ENCODE measurements around the gene WDR45B. TPM values are rescaled to one million over a fixed set of nuclear protein-coding genes. Genes with fewer than 3 reads are reported as not detected.
A peak's percentile ranks its signal among the peaks of the same experiment; 100 is the strongest.

Gene WDR45B
- total and polyA plus RNA-seq, 8 donors: 46.8 to 93.1 (median 82.6) TPM

DNA sequence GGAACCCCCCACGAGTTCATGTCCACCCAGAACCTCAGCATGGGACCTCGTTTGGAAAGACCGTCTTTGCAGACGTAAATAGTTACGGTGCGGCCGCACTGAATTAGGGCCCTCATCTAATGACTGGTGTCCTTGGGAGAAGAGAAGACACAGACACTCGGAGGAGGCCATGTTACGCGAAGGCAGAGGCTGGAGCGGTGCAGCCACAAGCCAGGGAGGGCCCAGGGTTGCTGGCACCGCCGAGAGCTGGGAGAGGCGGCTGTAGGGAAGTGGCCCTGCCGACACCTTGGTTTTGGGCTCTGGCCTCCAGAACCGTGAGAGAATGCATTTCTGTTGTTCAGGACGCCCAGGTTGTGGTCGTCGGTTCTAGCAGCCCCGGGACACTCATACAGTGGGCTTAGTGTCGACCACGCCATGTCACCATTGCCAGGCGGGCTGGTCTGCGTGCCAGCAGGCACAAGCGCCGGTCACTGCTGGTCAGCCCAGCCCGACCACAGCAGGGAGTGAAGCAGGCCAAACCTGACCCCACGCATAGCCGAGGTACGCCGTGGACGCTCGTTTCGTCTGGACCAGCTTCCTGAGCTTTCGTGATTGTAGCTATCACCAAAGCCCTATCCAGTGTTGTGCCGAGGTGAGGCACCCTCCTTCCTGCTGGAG is 10.7 kb upstream of the WDR45B start:
- intact Hi-C loops (cut with DNase I): no loop called here
- DNase-seq (peak in 1 of 4 donors; percentile 61), ATAC-seq (no peak)
- Histone ChIP-seq H3K4me3 (no peak overlapping the region), H3K36me3 (peaks cover 0 to 5% of the 10 kb centered on the region in 2 donors), H3K27ac (no peak overlapping the region), H3K4me1 (peaks cover 0 to 15% of the 10 kb centered on the region in 2 donors), H3K9me3 (no peaks in the 10 kb centered on the region), H3K27me3 (no peaks in the 10 kb centered on the region)
- TF ChIP-seq, protein P1, sequence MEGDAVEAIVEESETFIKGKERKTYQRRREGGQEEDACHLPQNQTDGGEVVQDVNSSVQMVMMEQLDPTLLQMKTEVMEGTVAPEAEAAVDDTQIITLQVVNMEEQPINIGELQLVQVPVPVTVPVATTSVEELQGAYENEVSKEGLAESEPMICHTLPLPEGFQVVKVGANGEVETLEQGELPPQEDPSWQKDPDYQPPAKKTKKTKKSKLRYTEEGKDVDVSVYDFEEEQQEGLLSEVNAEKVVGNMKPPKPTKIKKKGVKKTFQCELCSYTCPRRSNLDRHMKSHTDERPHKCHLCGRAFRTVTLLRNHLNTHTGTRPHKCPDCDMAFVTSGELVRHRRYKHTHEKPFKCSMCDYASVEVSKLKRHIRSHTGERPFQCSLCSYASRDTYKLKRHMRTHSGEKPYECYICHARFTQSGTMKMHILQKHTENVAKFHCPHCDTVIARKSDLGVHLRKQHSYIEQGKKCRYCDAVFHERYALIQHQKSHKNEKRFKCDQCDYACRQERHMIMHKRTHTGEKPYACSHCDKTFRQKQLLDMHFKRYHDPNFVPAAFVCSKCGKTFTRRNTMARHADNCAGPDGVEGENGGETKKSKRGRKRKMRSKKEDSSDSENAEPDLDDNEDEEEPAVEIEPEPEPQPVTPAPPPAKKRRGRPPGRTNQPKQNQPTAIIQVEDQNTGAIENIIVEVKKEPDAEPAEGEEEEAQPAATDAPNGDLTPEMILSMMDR (IDR thresholded peaks at IDR 0.05): no peak

DNA sequence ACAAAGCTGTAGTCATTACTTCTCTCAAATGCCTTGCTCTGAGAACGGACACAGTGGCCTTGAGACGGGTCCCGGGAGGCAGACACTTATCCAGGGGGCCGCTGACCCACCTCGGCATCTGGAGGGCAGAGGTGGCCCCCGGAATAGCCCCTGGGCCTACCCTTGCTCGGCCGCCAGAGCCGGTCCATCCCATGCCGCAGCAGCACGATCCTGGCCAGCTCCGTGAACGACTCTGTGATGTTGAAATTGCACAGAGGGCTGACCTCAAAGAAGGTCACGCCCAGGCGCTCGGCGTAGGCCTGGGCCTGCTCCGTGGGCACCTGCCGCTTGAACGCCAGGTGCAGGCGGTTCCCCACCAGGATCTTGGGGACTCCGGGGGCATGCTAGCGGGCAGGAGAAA is 10.1 kb upstream of the WDR45B start:
- intact Hi-C loops (cut with DNase I): no loop called here
- ATAC-seq (no peak), DNase-seq (no peak)
- H3K9me3 ChIP-seq: no peaks in the 10 kb centered on the region
- H3K36me3 ChIP-seq: peaks cover 0 to 5% of the 10 kb centered on the region in 2 donors
- H3K27me3 ChIP-seq: no peaks in the 10 kb centered on the region
- TF ChIP-seq, protein P1 (IDR thresholded peaks at IDR 0.05): no peak
- peaks cover 0 to 15% of the 10 kb centered on the region in 2 donors for H3K4me1 ChIP-seq
- no peak overlapping the region for H3K27ac ChIP-seq
- H3K4me3 ChIP-seq: no peak overlapping the region

DNA sequence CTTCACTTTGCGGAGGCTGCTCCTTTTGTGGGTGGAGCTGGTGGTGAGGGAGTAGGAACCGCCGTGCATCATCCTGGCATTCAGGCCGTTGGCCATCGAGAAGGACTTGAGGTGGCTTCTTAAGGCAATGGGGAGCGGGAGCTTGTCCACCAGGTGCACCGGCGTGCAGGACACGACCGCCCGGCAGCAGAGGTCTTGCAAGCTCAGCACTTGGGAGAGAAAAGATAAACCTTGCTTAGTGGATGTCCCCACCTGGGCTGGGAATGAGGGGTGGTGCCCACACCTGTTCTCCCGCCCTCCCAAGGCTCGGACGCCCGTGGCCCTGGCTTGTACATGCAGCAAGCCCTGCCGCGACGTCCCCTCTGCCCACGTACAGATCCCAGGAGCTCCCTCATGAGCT is 9.7 kb upstream of the WDR45B start:
- Histone ChIP-seq H3K4me3 (no peak overlapping the region), H3K9me3 (no peaks in the 10 kb centered on the region), H3K27me3 (no peaks in the 10 kb centered on the region), H3K36me3 (peaks cover 0 to 5% of the 10 kb centered on the region in 2 donors), H3K4me1 (peaks cover 0 to 15% of the 10 kb centered on the region in 2 donors), H3K27ac (no peak overlapping the region)
- TF ChIP-seq, protein P1 (IDR thresholded peaks at IDR 0.05): no peak
- ATAC-seq (no peak), DNase-seq (peak in 1 of 4 donors; percentile 74)
- intact Hi-C loops (cut with DNase I): no loop called here

DNA sequence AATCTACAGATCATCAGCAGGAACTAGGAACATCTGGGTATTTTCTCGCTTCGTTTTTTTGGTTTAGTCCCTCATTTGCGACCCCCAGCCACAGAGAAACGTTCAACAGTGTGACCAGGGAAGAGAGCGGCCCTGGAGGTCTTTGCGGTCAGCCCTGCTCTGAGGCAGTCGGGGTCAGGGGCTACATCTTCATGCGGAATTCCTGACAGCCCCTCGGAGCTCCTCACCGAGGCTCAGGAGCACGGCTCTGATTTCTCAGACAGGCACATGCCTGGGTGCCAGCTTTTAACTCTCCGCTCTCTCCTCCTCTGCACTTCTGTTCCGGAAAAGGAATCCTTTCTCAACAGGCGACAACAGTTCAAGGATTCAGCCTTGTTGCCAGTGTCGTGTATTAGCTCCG is 8.0 kb upstream of the WDR45B start:
- ATAC-seq: no peak
- intact Hi-C loops (cut with DNase I): no loop called here
- Histone ChIP-seq H3K27ac (no peak overlapping the region), H3K9me3 (no peaks in the 10 kb centered on the region), H3K4me1 (peaks cover 0 to 15% of the 10 kb centered on the region in 2 donors), H3K4me3 (no peak overlapping the region), H3K27me3 (no peaks in the 10 kb centered on the region), H3K36me3 (peaks cover 0 to 5% of the 10 kb centered on the region in 2 donors)
- peak in 1 of 4 donors; percentile 33 for DNase-seq
- TF ChIP-seq, protein P1 (IDR thresholded peaks at IDR 0.05): no peak

DNA sequence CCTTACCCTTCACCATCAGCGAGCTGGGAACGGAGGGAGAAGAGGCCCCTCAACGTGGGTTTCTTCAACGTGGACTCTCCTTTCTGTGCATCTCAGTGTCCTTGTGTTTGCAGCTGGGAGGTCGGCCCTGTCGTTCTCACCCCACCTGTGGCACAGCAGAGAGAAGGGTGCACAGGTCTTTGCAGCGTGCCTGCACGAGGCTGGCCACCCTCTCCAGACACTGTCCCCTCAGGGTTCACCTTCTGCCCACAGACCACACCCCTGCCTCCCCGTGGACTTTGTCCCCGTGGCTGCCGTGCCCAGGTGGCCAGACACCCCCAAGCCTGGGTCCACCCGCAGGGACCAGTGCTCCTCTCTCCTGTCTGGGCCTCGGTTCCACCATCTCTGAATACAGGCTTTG is 7.3 kb upstream of the WDR45B start:
- intact Hi-C loops (cut with DNase I): no loop called here
- H3K36me3 ChIP-seq: peaks cover 0 to 5% of the 10 kb centered on the region in 2 donors
- H3K9me3 ChIP-seq: no peaks in the 10 kb centered on the region
- TF ChIP-seq, protein P1 (IDR thresholded peaks at IDR 0.05): no peak
- H3K27me3 ChIP-seq: no peaks in the 10 kb centered on the region
- ATAC-seq: no peak
- DNase-seq: peak in 1 of 4 donors; percentile 56
- H3K27ac ChIP-seq: peak overlapping the region in 1 of 2 donors; percentile 61
- H3K4me3 ChIP-seq: no peak overlapping the region
- peaks cover 0 to 15% of the 10 kb centered on the region in 2 donors for H3K4me1 ChIP-seq
